Neural cell (in vitro differentiated cells): ENCODE measurements around the gene MRPL43. TPM values are rescaled to one million over a fixed set of nuclear protein-coding genes. Genes with fewer than 3 reads are reported as not detected.

Experiments
- H2AFZ ChIP-seq: fragments of 200-600, 300-800 bp; sonication (generic), shearing (Covaris generic); 2 replicates; pipeline ENCODE4 v1.6.0; 2014; ENCODE audit warnings: low read depth, mild to moderate bottlenecking, antibody characterized with exemption, low read length, moderate library complexity
- H3F3A ChIP-seq: fragments of 200-600 bp; shearing (Covaris generic); 2 replicates; pipeline ENCODE4 v1.6.1; 2016; ENCODE audit warnings: mild to moderate bottlenecking, moderate library complexity, mixed read lengths, antibody characterized with exemption, low read length; ENCODE audit not compliant: insufficient read depth, poor library complexity, severe bottlenecking
- H3K27ac ChIP-seq: fragments of 200-600, 300-800 bp; sonication (generic), shearing (Covaris generic); 2 replicates; pipeline ENCODE4 v1.5.1; 2014; ENCODE audit warnings: mild to moderate bottlenecking, low read length, moderate library complexity
- H3K27me3 ChIP-seq: fragments of 300-800, 200-600 bp; sonication (generic), shearing (Covaris generic); 2 replicates; pipeline ENCODE4 v1.6.0; 2014; ENCODE audit warnings: mild to moderate bottlenecking, low read depth, low read length, moderate library complexity; ENCODE audit not compliant: insufficient read depth
- H3K36me3 ChIP-seq: fragments of 300-800, 200-600 bp; sonication (generic), shearing (Covaris generic); 2 replicates; pipeline ENCODE4 v1.5.1; 2014; ENCODE audit warnings: mild to moderate bottlenecking, antibody characterized with exemption, low read length, moderate library complexity; ENCODE audit not compliant: insufficient read depth
- H3K4me2 ChIP-seq: fragments of 300-800, 200-600 bp; sonication (generic), shearing (Covaris generic); 2 replicates; pipeline ENCODE4 v1.6.0; 2014; ENCODE audit warnings: mild to moderate bottlenecking, low read length
- H3K4me3 ChIP-seq: fragments of 300-800, 200-600 bp; sonication (generic), shearing (Covaris generic); 2 replicates; pipeline ENCODE4 v1.5.1; 2014; ENCODE audit warnings: mild to moderate bottlenecking, low read length, moderate library complexity
- H3K79me2 ChIP-seq: fragments of 200-600 bp; shearing (Covaris generic); replicated peaks from 2 replicates; pipeline ENCODE4 v1.6.0; 2014; ENCODE audit warnings: mild to moderate bottlenecking, low read length, moderate library complexity; ENCODE audit not compliant: insufficient read depth
- H3K9ac ChIP-seq: fragments of 300-800, 200-600 bp; sonication (generic), shearing (Covaris generic); 2 replicates; pipeline ENCODE4 v1.6.1; 2016; ENCODE audit warnings: mild to moderate bottlenecking, low read length, mixed read lengths
- H3K9me2 ChIP-seq: fragments of 200-600 bp; shearing (Covaris generic); 2 replicates; pipeline ENCODE4 v1.6.1; 2016; ENCODE audit warnings: mild to moderate bottlenecking, low read length, mixed read lengths; ENCODE audit not compliant: insufficient read depth
- H3K9me3 ChIP-seq: fragments of 200-600, 300-800 bp; sonication (generic), shearing (Covaris generic); 2 replicates; pipeline ENCODE4 v1.6.1; 2016; ENCODE audit warnings: mild to moderate bottlenecking, mixed run types, low read length, moderate library complexity, mixed read lengths
- H4K20me1 ChIP-seq: fragments of 200-600 bp; shearing (Covaris generic); 2 replicates; pipeline ENCODE4 v1.6.1; 2016; ENCODE audit warnings: mild to moderate bottlenecking, mixed run types; ENCODE audit not compliant: insufficient read depth
- CTCF ChIP-seq: fragments of 450-650 bp; IDR thresholded peaks from 2 replicates; pipeline ENCODE4 v1.5.1; 2014; ENCODE audit warnings: antibody characterized with exemption, mild to moderate bottlenecking, moderate library complexity; ENCODE audit not compliant: poor library complexity, severe bottlenecking
- EP300 ChIP-seq: fragments of 450-650 bp; conservative IDR thresholded peaks from 2 replicates; pipeline ENCODE4 v1.6.1; 2014; ENCODE audit warnings: antibody characterized with exemption, mild to moderate bottlenecking, moderate library complexity; ENCODE audit not compliant: poor library complexity, severe bottlenecking
- EZH2 ChIP-seq: fragments of 200-600, 300-800 bp; shearing (Covaris generic), sonication (generic); IDR thresholded peaks from 2 replicates; pipeline ENCODE4 v1.6.1; 2014; ENCODE audit warnings: antibody characterized with exemption, low read length, borderline replicate concordance, mild to moderate bottlenecking; ENCODE audit not compliant: insufficient read depth, poor library complexity, severe bottlenecking
- MXI1 ChIP-seq: fragments of 450-650 bp; conservative IDR thresholded peaks from 2 replicates; pipeline ENCODE4 v1.6.1; 2014; ENCODE audit warnings: antibody characterized with exemption, mild to moderate bottlenecking; ENCODE audit not compliant: poor library complexity, severe bottlenecking
- POLR2AphosphoS5 ChIP-seq: IDR thresholded peaks from 2 replicates; pipeline ENCODE4 v1.6.1; 2012
- RAD21 ChIP-seq: fragments of 450-650 bp; conservative IDR thresholded peaks from 2 replicates; pipeline ENCODE4 v1.6.1; 2014; ENCODE audit warnings: antibody characterized with exemption, mild to moderate bottlenecking, moderate library complexity
- REST ChIP-seq: IDR thresholded peaks from 2 replicates; pipeline ENCODE4 v1.6.1; 2012; ENCODE audit warnings: borderline replicate concordance
- SMC3 ChIP-seq: fragments of 450-650 bp; conservative IDR thresholded peaks from 2 replicates; pipeline ENCODE4 v1.6.1; 2014; ENCODE audit warnings: antibody characterized with exemption, mild to moderate bottlenecking, moderate library complexity; ENCODE audit not compliant: poor library complexity
- TAF1 ChIP-seq: IDR thresholded peaks from 2 replicates; pipeline ENCODE4 v1.6.1; 2012; ENCODE audit warnings: low read depth
- polyA plus RNA-seq: library from polyadenylated mRNA; depleted of rRNA; stranded (reverse); fragments of >200 nt; gene quantifications from 2 replicates; pipeline ENCODE4 v1.2.3, GENCODE V29; 2014

MRPL43 gene
- polyA plus RNA-seq, 1 donor from 2014 or later, result 121 TPM

- Histone ChIP-seq H3F3A (no peaks in the 10 kb centered on the region), H3K79me2 (peaks cover 22% of the 10 kb centered on the region), H3K9ac (peak overlapping the region; percentile 96), H2AFZ (peak overlapping the region; percentile 85), H3K27me3 (peaks cover 10% of the 10 kb centered on the region), H3K4me2 (peak overlapping the region; percentile 69), H3K4me3 (peak overlapping the region; percentile 88), H3K36me3 (no peaks in the 10 kb centered on the region), H3K9me3 (no peaks in the 10 kb centered on the region), H3K27ac (peak overlapping the region; percentile 85), H4K20me1 (no peaks in the 10 kb centered on the region), H3K9me2 (no peaks in the 10 kb centered on the region)
- TF ChIP-seq EZH2 (no peak), RAD21 (peak; percentile 65), TAF1 (peak; percentile 54), SMC3 (peak; percentile 78), REST (peak; percentile 25), POLR2AphosphoS5 (peak; percentile 79), CTCF (peak; percentile 96), MXI1 (peak; percentile 65), EP300 (peak; percentile 33)
These were observed 11.9 kb upstream of the MRPL43 start for GRCh38 chr10:100998991-100999741.

GRCh38 chr10:100998183-100998990 is 11.1 kb upstream of the MRPL43 start:
- H2AFZ ChIP-seq, result peak overlapping the region; percentile 10
- H3K9me2 ChIP-seq, result no peaks in the 10 kb centered on the region
- H3K9ac ChIP-seq, result peak overlapping the region; percentile 96
- H3K4me3 ChIP-seq, result peak overlapping the region; percentile 88
- H3K79me2 ChIP-seq, result peaks cover 22% of the 10 kb centered on the region
- no peaks in the 10 kb centered on the region for H3K36me3 ChIP-seq
- peak overlapping the region; percentile 69 for H3K4me2 ChIP-seq
- no peaks in the 10 kb centered on the region for H4K20me1 ChIP-seq
- no peaks in the 10 kb centered on the region for H3K9me3 ChIP-seq
- no peak for TF ChIP-seq TAF1
- TF ChIP-seq EZH2, result no peak
- TF ChIP-seq RAD21, result no peak
- peak; percentile 59 for TF ChIP-seq EP300
- TF ChIP-seq POLR2AphosphoS5, result peak; percentile 75
- no peak for TF ChIP-seq SMC3
- no peak for TF ChIP-seq REST
- TF ChIP-seq MXI1, result no peak
- no peak for TF ChIP-seq CTCF
- H3K27ac ChIP-seq, result peak overlapping the region; percentile 85
- peaks cover 10% of the 10 kb centered on the region for H3K27me3 ChIP-seq
- H3F3A ChIP-seq, result no peaks in the 10 kb centered on the region
